ENCODE measurements around the gene CNGA3. TPM values are rescaled to one million over a fixed set of nuclear protein-coding genes. Genes with fewer than 3 reads are reported as not detected.

CNGA3 gene
- total and polyA plus RNA-seq, 2 experiments from 2014 or later: not detected

GRCh38 chr2:98341241-98341640, 5.0 kb upstream of the CNGA3 start:
- H3K27me3 ChIP-seq (ENCODE audit: insufficient read depth): peaks cover 43% of the 10 kb centered on the region
- Mint-ChIP-seq H3K4me3 (no peak overlapping the region), H3K36me3 (ENCODE audit: low read depth) (0 out of 3 replicates have a peak, but pooled peaks cover 3% of the 10 kb centered on the region), H3K4me1 (peaks cover 12% of the 10 kb centered on the region), H3K27me3 (ENCODE audit: insufficient read depth, low read depth, poor library complexity) (peaks cover 28% of the 10 kb centered on the region), H3K9me3 (peaks cover 9% of the 10 kb centered on the region), H3K27ac (no peak overlapping the region)
- H3K36me3 ChIP-seq (ENCODE audit: insufficient read depth): no peaks in the 10 kb centered on the region
- no peak for ATAC-seq
- no peak overlapping the region for H3K27ac ChIP-seq (ENCODE audit: low read depth)
- H3K4me1 ChIP-seq (ENCODE audit: insufficient read depth): peaks cover under 1% of the 10 kb centered on the region; the same call in 1 of the 2 replicates
- H3K4me3 ChIP-seq: no peak overlapping the region
- TF ChIP-seq, protein P1, sequence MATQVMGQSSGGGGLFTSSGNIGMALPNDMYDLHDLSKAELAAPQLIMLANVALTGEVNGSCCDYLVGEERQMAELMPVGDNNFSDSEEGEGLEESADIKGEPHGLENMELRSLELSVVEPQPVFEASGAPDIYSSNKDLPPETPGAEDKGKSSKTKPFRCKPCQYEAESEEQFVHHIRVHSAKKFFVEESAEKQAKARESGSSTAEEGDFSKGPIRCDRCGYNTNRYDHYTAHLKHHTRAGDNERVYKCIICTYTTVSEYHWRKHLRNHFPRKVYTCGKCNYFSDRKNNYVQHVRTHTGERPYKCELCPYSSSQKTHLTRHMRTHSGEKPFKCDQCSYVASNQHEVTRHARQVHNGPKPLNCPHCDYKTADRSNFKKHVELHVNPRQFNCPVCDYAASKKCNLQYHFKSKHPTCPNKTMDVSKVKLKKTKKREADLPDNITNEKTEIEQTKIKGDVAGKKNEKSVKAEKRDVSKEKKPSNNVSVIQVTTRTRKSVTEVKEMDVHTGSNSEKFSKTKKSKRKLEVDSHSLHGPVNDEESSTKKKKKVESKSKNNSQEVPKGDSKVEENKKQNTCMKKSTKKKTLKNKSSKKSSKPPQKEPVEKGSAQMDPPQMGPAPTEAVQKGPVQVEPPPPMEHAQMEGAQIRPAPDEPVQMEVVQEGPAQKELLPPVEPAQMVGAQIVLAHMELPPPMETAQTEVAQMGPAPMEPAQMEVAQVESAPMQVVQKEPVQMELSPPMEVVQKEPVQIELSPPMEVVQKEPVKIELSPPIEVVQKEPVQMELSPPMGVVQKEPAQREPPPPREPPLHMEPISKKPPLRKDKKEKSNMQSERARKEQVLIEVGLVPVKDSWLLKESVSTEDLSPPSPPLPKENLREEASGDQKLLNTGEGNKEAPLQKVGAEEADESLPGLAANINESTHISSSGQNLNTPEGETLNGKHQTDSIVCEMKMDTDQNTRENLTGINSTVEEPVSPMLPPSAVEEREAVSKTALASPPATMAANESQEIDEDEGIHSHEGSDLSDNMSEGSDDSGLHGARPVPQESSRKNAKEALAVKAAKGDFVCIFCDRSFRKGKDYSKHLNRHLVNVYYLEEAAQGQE (IDR thresholded peaks at IDR 0.05; ENCODE audit: unreplicated experiment): no peak
- TF ChIP-seq STAT1 (IDR thresholded peaks at IDR 0.05; ENCODE audit: unreplicated experiment) (no peak), ETS1 (IDR thresholded peaks at IDR 0.05) (no peak), EZH2 (IDR thresholded peaks at IDR 0.05; ENCODE audit: low read depth, unreplicated experiment) (no peak), ZNF462 (CRISPR knock-in tag; IDR thresholded peaks at IDR 0.05) (no peak), ZNF331 (CRISPR knock-in tag; IDR thresholded peaks at IDR 0.05; ENCODE audit: low read depth) (no peak)
- no peaks in the 10 kb centered on the region for H4K20me1 ChIP-seq (replicated peaks; ENCODE audit: insufficient read depth)
- H3K9me2 ChIP-seq (ENCODE audit: insufficient read depth): no peaks in the 10 kb centered on the region
- no peak for DNase-seq (ENCODE audit: low spot score)
- no peaks in the 10 kb centered on the region for H3F3A ChIP-seq (replicated peaks; ENCODE audit: low read depth)
- H2AFZ ChIP-seq: no peak overlapping the region
- no peak overlapping the region for H3K4me2 ChIP-seq
- H3K79me2 ChIP-seq (replicated peaks; ENCODE audit: insufficient read depth): no peaks in the 10 kb centered on the region

Measured in GM23338 (cell line).